ENCODE results near the gene MIEF1. TPM values are rescaled to one million over a fixed set of nuclear protein-coding genes. Genes with fewer than 3 reads are reported as not detected.
"Not testable (repeated sequence)": the region's sequence is repeated elsewhere in the genome, so short reads cannot be mapped to it uniquely, and the experiment has no call there.

MIEF1 gene
- total RNA-seq, 2 donors from 2014 or later: 37.5 to 52.2 TPM

GRCh38 chr22:39518144-39518786 lies 16.2 kb downstream of the MIEF1 start:
- no peaks in the 10 kb centered on the region for H3K9me3 Mint-ChIP-seq
- H3K27ac Mint-ChIP-seq: peak overlapping the region in 1 of 2 donors; percentile 97
- ATAC-seq: no peak
- H3K36me3 Mint-ChIP-seq: peaks cover 43 to 51% of the 10 kb centered on the region in 2 donors
- no peak for DNase-seq (ENCODE audit: low spot score in 2 of 2)

- H3K27ac Mint-ChIP-seq: peak overlapping the region; percentile 97 to 98
- H3K36me3 Mint-ChIP-seq: peaks cover 46 to 56% of the 10 kb centered on the region in 2 donors
- ATAC-seq (no peak), DNase-seq (ENCODE audit: low spot score in 2 of 2) (no peak)
- no peaks in the 10 kb centered on the region for H3K9me3 Mint-ChIP-seq
Measured at GRCh38 chr22:39518996-39519680, 17.0 kb downstream of the MIEF1 start.

- Mint-ChIP-seq H3K9me3 (no peaks in the 10 kb centered on the region), H3K36me3 (peaks cover 43 to 56% of the 10 kb centered on the region in 2 donors), H3K27ac (peak overlapping the region; percentile 97 to 100)
- DNase-seq (ENCODE audit: low spot score in 2 of 2) (peak; percentile 92 to 99), ATAC-seq (peak; percentile 88 to 90)
Measured at GRCh38 chr22:39519681-39520225, 17.7 kb downstream of the MIEF1 start.

DNA sequence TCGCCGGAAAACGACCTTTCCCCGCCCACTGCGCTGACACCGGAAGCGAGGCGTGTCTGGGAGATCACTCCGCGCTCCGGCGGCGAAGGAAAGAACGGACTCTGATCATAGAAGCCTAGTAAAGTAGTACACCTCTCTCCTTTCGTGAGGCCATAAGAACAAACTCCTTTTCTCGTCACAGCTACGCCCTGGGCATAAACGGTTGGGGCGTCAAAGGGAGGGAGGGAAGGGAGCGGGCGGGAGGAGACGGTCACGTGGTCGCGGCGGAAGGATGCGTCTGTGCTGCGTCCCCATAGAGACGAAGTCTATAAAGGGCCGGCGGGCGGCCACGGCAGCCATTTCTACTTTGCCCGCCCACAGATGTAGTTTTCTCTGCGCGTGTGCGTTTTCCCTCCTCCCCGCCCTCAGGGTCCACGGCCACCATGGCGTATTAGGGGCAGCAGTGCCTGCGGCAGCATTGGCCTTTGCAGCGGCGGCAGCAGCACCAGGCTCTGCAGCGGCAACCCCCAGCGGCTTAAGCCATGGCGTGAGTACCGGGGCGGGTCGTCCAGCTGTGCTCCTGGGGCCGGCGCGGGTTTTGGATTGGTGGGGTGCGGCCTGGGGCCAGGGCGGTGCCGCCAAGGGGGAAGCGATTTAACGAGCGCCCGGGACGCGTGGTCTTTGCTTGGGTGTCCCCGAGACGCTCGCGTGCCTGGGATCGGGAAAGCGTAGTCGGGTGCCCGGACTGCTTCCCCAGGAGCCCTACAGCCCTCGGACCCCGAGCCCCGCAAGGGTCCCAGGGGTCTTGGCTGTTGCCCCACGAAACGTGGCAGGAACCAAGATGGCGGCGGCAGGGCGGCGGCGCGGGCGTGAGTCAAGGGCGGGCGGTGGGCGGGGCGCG lies 18.4 kb downstream of the MIEF1 start, which contains the start of gene ATF4:
Gene ATF4 (plus strand): TSS at position 337 of the 880 bp plus-strand sequence. CDS start 884 bp downstream, outside the sequence.
- Mint-ChIP-seq H3K27ac (peak within 1 kb of the TSS; percentile 97 to 100), H3K36me3 (peaks cover 41 to 60% of the 10 kb centered on the region in 2 donors), H3K9me3 (no peaks in the 10 kb centered on the region)
- ATAC-seq (peak; percentile 33), DNase-seq (ENCODE audit: low spot score in 2 of 2) (peak; percentile 84 to 87)

GRCh38 chr22:39521106-39521885 lies 19.2 kb downstream of the MIEF1 start:
- DNase-seq (ENCODE audit: low spot score in 2 of 2); ATAC-seq; H3K9me3 Mint-ChIP-seq: not testable (repeated sequence)
- Mint-ChIP-seq H3K27ac (peak overlapping the region; percentile 97 to 100), H3K36me3 (peaks cover 33 to 60% of the 10 kb centered on the region in 2 donors)

DNA sequence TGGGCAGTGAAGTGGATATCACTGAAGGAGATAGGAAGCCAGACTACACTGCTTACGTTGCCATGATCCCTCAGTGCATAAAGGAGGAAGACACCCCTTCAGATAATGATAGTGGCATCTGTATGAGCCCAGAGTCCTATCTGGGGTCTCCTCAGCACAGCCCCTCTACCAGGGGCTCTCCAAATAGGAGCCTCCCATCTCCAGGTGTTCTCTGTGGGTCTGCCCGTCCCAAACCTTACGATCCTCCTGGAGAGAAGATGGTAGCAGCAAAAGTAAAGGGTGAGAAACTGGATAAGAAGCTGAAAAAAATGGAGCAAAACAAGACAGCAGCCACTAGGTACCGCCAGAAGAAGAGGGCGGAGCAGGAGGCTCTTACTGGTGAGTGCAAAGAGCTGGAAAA lies 20.0 kb downstream of the MIEF1 start:
- ATAC-seq; DNase-seq (ENCODE audit: low spot score in 2 of 2); H3K9me3 Mint-ChIP-seq: not testable (repeated sequence)
- Mint-ChIP-seq H3K36me3 (peaks cover 32 to 60% of the 10 kb centered on the region in 2 donors), H3K27ac (peak overlapping the region; percentile 97 to 100)

DNA sequence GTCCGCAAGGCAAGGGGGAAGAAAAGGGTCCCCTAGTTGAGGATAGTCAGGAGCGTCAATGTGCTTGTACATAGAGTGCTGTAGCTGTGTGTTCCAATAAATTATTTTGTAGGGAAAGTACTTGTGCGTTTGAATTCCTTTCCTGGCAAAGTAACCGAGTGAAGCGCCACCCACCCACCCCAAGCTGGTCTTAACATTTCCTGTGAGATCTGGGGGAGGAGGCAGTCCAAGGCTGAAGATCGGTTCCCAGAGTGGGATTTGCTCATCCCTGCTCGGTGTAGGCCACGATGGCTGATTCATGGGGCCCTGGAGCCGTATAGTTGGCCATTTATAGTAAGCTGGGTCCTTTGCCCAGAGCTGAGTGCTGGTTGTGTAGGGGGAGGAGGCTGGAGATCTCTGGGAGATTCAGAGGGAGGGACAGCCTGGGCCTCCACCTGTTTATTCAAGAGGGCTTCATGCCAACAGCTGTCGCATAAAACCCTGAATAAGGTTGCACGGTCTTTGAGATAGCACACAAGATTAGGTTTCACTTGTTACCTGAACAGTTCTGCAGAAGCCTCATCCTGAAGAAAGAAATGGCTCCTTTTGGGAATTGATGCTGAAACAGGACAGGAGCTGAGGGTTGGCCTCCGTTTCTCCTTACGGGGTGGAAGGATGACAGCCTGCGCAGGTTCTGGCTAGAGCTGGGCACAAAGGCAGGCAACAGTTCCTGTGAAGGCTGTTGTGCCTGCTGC lies 20.6 kb downstream of the MIEF1 start:
- no peaks in the 10 kb centered on the region for H3K9me3 Mint-ChIP-seq
- ATAC-seq (peak in 1 of 2 donors; percentile 2), DNase-seq (ENCODE audit: low spot score in 2 of 2) (peak in 1 of 2 donors; percentile 55)
- peak overlapping the region; percentile 97 to 100 for H3K27ac Mint-ChIP-seq
- H3K36me3 Mint-ChIP-seq: peaks cover 32 to 60% of the 10 kb centered on the region in 2 donors

DNA sequence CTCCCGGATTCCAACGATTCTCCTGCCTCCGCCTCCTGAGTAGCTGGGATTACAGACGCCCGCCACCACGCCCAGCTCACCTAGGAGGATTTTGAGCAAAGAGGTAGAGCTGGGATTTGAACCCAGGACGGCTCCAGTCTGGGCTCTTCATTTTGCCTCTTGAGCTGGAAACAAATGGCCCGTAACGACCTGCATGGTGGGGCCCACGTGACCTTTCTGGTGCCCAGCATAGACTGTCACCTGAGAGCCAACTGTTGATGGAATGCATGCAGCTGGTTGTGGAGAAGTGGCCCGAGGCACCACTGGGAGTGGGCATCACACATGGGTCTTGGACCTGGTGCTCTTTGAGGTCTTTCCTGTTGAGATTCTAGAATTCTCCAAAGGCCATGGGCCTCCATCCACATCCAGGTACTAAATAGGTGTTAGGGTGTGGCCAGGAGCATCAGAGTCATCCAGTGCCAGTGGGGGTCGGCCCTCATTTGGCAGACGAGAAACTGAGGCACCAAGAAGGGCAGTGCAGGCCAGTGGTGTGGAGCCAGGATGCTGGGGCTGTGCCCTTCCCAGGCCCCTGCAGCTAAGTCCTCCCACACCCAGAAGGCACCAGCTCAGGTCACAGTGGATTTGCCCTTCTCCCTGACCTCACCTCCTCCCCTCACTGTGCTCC lies 22.1 kb downstream of the MIEF1 start:
- Mint-ChIP-seq H3K9me3 (no peaks in the 10 kb centered on the region), H3K27ac (peak overlapping the region; percentile 97 to 100), H3K36me3 (peaks cover 32 to 66% of the 10 kb centered on the region in 2 donors)
- DNase-seq (ENCODE audit: low spot score in 2 of 2): no peak
- ATAC-seq: no peak

DNA sequence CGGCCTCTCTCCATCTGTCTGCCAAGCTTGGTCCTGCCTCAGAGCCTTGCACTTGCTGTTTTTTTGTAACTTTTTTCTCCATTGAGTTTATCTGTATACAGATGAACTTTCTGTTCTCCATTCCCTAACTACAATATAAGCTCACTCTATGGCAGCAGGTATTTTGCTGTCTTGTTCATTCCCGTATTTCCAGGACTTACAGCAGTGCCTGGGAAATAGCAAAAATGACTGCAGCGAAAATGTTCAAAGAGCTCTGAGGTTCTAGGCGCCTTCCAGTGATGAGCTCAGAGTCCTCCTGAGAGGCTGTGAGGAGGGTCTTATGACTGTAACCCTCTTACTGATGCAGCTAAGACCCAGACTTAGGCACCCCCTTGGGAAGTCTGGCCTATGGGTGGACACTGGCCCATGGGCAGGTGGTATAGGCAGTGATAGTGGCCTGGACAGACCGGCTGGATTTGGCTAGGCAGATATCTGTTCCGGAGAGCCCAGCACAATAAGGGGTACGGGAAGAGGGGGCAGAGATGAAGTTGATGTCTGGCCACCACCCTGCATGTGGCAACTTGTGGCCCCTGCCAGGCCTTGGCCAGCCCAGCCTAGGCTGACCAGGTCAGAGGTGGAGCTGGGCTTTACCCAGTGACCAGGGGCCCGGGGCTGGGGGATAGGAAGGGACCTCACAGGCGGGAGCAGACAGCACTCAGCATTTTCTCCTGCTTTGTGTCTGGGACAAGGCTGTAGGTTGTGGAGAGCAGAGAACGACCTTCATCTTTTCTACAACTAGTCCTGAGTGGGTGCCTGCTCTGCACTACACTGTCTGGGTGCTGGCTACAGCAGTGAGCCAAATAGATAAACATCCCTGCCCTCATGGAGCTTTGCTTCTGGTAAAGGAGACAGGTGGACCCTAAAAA lies 22.9 kb downstream of the MIEF1 start:
- H3K36me3 Mint-ChIP-seq: peaks cover 32 to 68% of the 10 kb centered on the region in 2 donors
- ATAC-seq (no peak), DNase-seq (ENCODE audit: low spot score in 2 of 2) (no peak)
- no peaks in the 10 kb centered on the region for H3K9me3 Mint-ChIP-seq
- H3K27ac Mint-ChIP-seq: peak overlapping the region; percentile 97 to 100

GRCh38 chr22:39525658-39525975 lies 23.5 kb downstream of the MIEF1 start:
- DNase-seq (ENCODE audit: low spot score in 2 of 2): no peak
- peaks cover 29 to 65% of the 10 kb centered on the region in 2 donors for H3K36me3 Mint-ChIP-seq
- H3K9me3 Mint-ChIP-seq: no peaks in the 10 kb centered on the region
- no peak for ATAC-seq
- peak overlapping the region; percentile 97 to 100 for H3K27ac Mint-ChIP-seq

DNA sequence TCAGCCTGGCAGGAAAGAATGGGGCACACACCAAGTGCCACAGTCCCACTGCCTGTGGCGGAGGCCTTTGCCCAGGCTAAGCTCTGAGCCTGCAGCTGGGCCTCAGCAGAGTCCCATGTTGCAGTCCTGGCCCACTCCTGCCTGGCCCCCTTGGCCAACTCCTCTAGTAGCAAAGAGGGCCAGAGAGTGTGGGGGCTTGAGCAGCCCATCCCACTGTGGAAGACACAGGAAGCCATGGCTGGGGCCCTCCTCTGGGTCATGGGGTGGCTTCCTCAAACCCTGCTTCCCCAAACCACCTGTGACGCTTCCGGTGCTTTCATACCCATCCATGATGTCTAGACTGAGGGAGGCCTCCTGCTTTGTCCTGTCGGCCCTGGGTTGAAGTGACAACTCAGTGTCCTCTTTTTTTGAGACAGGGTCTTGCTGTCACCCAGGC lies 24.7 kb downstream of the MIEF1 start:
- H3K9me3 Mint-ChIP-seq: no peaks in the 10 kb centered on the region
- peaks cover 23 to 64% of the 10 kb centered on the region in 2 donors for H3K36me3 Mint-ChIP-seq
- DNase-seq (ENCODE audit: low spot score in 2 of 2): no peak
- peak overlapping the region; percentile 81 to 89 for H3K27ac Mint-ChIP-seq
- ATAC-seq: peak; percentile 10 to 21

DNA sequence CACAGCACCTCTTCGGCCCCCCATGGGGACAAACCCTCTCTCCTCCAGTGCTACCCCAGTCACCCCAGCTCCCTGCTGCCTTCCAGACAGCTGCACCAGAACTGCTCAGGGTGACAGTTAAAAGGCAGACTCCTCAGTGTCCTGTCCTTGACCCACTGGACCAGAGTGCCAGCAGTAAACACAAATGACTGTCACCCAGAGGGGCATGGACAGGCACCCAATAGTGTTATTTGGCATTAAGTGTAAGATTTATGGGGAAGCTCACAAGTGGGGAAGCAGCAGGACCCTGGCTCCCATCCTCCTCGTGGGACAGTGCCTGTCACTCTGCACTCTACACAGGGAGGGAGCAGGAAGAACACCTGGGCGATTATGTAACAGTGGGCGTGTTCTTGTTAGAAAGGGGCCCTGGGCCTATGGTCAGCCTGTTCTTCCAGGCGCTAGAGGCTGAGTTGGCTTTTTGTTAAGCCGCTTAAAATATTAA lies 25.4 kb downstream of the MIEF1 start:
- Mint-ChIP-seq H3K27ac (peak overlapping the region; percentile 81 to 89), H3K36me3 (peaks cover 23 to 64% of the 10 kb centered on the region in 2 donors), H3K9me3 (no peaks in the 10 kb centered on the region)
- ATAC-seq (no peak), DNase-seq (ENCODE audit: low spot score in 2 of 2) (no peak)

DNA sequence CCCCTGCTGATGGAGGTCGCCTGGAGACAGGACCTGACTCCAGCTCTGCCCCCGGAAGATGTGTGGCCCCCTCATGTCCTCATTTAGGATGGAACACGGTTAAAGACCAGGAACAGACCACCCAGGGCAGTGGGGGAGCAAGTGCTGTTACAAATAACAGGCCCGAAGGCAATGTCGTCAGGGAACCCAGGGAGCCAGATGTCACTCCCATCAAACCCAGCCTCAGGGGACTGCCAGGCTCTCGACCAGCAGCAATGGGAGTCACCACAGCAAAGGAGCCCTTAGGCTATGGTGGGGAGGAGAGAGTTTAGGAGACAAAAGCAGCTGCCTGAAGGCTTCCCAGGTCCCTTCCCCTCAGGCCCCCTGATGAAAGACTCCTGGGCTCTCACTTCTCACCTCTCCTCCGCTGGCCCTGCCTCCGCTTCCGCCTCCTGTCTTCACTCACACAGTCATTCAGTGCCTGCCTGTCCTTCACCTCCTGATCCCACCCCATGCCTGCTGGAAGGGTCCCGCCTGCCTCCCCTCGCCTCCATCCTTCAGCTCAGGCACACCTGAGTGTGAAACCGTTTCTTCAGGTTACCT lies 26.1 kb downstream of the MIEF1 start:
- no peaks in the 10 kb centered on the region for H3K9me3 Mint-ChIP-seq
- peaks cover 20 to 60% of the 10 kb centered on the region in 2 donors for H3K36me3 Mint-ChIP-seq
- H3K27ac Mint-ChIP-seq: peak overlapping the region; percentile 39 to 98
- ATAC-seq (no peak), DNase-seq (ENCODE audit: low spot score in 2 of 2) (no peak)
